ENCODE results near the gene FHOD1. TPM values are rescaled to one million over a fixed set of nuclear protein-coding genes. Genes with fewer than 3 reads are reported as not detected.

Gene FHOD1
- total and polyA plus RNA-seq, 5 experiments from 2014 or later: 1.6 to 47.3 (median 3.0) TPM

- no peaks in the 10 kb centered on the region for H3K9me3 Mint-ChIP-seq
- H3K36me3 Mint-ChIP-seq: peaks cover 4 to 14% (median 4%) of the 10 kb centered on the region in 3 donors
- H3K27ac Mint-ChIP-seq: no peak overlapping the region
- no peak for ATAC-seq
- POLR2A ChIA-PET: no interaction called here
- peaks cover 5 to 21% (median 14%) of the 10 kb centered on the region in 4 donors for H3K4me1 Mint-ChIP-seq
- DNase-seq: no peak
- no peaks in the 10 kb centered on the region for H3K27me3 Mint-ChIP-seq
- H3K4me3 Mint-ChIP-seq: peak overlapping the region in 1 of 10 donors; percentile 26
Observed at GRCh38 chr16:67282447-67282805, 35.1 kb upstream of the FHOD1 start.

GRCh38 chr16:67281536-67282446 is 34.5 kb upstream of the FHOD1 start:
- ATAC-seq: no peak
- no peaks in the 10 kb centered on the region for H3K9me3 Mint-ChIP-seq
- peak overlapping the region in 5 of 10 donors; percentile 14 to 74 (median 70) for H3K27ac Mint-ChIP-seq
- peak overlapping the region in 3 of 10 donors; percentile 18 to 70 (median 28) for H3K4me3 Mint-ChIP-seq
- peaks cover 5 to 23% (median 16%) of the 10 kb centered on the region in 4 donors for H3K4me1 Mint-ChIP-seq
- POLR2A ChIA-PET: no interaction called here
- H3K27me3 Mint-ChIP-seq: no peaks in the 10 kb centered on the region
- H3K36me3 Mint-ChIP-seq: peaks cover 4 to 12% (median 4%) of the 10 kb centered on the region in 3 donors
- no peak for DNase-seq

GRCh38 chr16:67280090-67281015 is 33.1 kb upstream of the FHOD1 start:
- H3K4me1 Mint-ChIP-seq: peaks cover 5 to 31% (median 18%) of the 10 kb centered on the region in 4 donors
- H3K27me3 Mint-ChIP-seq: no peaks in the 10 kb centered on the region
- POLR2A ChIA-PET: interaction anchor here (1.3 kb wide), 1 partner anchor 53 kb away, joined by 4 read pairs; the partner anchor contains the start of gene TMEM208
- DNase-seq (no peak), ATAC-seq (no peak)
- no peaks in the 10 kb centered on the region for H3K9me3 Mint-ChIP-seq
- peaks cover 4 to 17% (median 4%) of the 10 kb centered on the region in 3 donors for H3K36me3 Mint-ChIP-seq
- peak overlapping the region in 4 of 10 donors; percentile 13 to 66 (median 38) for H3K27ac Mint-ChIP-seq
- H3K4me3 Mint-ChIP-seq: peak overlapping the region in 8 of 10 donors; percentile 52 to 79 (median 64)

GRCh38 chr16:67279296-67280089 is 32.2 kb upstream of the FHOD1 start, which contains the start of gene PLEKHG4:
Gene PLEKHG4, plus strand, starts transcription at chr16:67279532. Its CDS starts 513 bp downstream, at chr16:67280045.
- ATAC-seq: peak; percentile 95 to 96
- POLR2A ChIA-PET: interaction anchor here (1.3 kb wide), 1 partner anchor 53 kb away, joined by 4 read pairs; the partner anchor contains the start of gene TMEM208
- no peaks in the 10 kb centered on the region for H3K9me3 Mint-ChIP-seq

GRCh38 chr16:67278773-67279295 is 31.6 kb upstream of the FHOD1 start:
- H3K4me1 Mint-ChIP-seq: peaks cover 5 to 31% (median 19%) of the 10 kb centered on the region in 4 donors
- H3K4me3 Mint-ChIP-seq: peak overlapping the region; percentile 76 to 88 (median 82)
- H3K36me3 Mint-ChIP-seq: peaks cover 4 to 18% (median 4%) of the 10 kb centered on the region in 3 donors
- no peaks in the 10 kb centered on the region for H3K27me3 Mint-ChIP-seq
- POLR2A ChIA-PET: interaction anchor here (1.0 to 1.3 kb wide), 3 partner anchors 52 to 528 kb away, joined by 3 to 6 read pairs (median 4); partner anchors contain the start of genes RANBP10, TMEM208 and TSNAXIP1
- peak in 8 of 10 donors; percentile 17 to 69 (median 42) for DNase-seq
- no peaks in the 10 kb centered on the region for H3K9me3 Mint-ChIP-seq
- H3K27ac Mint-ChIP-seq: peak overlapping the region; percentile 31 to 87 (median 64)
- peak; percentile 62 to 67 for ATAC-seq

More at GRCh38 chr16:67279296-67280089, 32.2 kb upstream of the FHOD1 start, which contains the start of gene PLEKHG4:
- Mint-ChIP-seq H3K4me1 (peaks cover 5 to 31% (median 19%) of the 10 kb centered on the region in 4 donors), H3K4me3 (peak within 1 kb of the TSS; percentile 76 to 88 (median 82)), H3K27me3 (no peaks in the 10 kb centered on the region), H3K36me3 (peaks cover 4 to 21% (median 4%) of the 10 kb centered on the region in 3 donors), H3K27ac (peak within 1 kb of the TSS; percentile 31 to 87 (median 64))
- DNase-seq: peak; percentile 69 to 85 (median 77)

GRCh38 chr16:67277999-67278772 is 30.9 kb upstream of the FHOD1 start:
- POLR2A ChIA-PET: interaction anchor here (1.0 to 1.1 kb wide), 2 partner anchors 51 to 529 kb away, joined by 3 to 6 read pairs; partner anchors contain the start of genes RANBP10, TMEM208 and TSNAXIP1

GRCh38 chr16:67277294-67277998 is 30.2 kb upstream of the FHOD1 start:
- POLR2A ChIA-PET: no interaction called here
- Mint-ChIP-seq H3K9me3 (no peaks in the 10 kb centered on the region), H3K4me1 (peaks cover 5 to 31% (median 19%) of the 10 kb centered on the region in 4 donors), H3K27ac (peak overlapping the region; percentile 4 to 82 (median 54)), H3K4me3 (peak overlapping the region in 9 of 10 donors; percentile 28 to 77 (median 56)), H3K27me3 (no peaks in the 10 kb centered on the region), H3K36me3 (peaks cover 0 to 18% (median 0%) of the 10 kb centered on the region in 3 donors)
- ATAC-seq: no peak
- no peak for DNase-seq

More at GRCh38 chr16:67277999-67278772, 30.9 kb upstream of the FHOD1 start:
- Mint-ChIP-seq H3K27ac (peak overlapping the region; percentile 31 to 87 (median 69)), H3K4me3 (peak overlapping the region; percentile 76 to 88 (median 82)), H3K27me3 (no peaks in the 10 kb centered on the region), H3K4me1 (peaks cover 5 to 31% (median 19%) of the 10 kb centered on the region in 4 donors), H3K9me3 (no peaks in the 10 kb centered on the region), H3K36me3 (peaks cover 4 to 18% (median 4%) of the 10 kb centered on the region in 3 donors)
- ATAC-seq (no peak), DNase-seq (no peak)

GRCh38 chr16:67275321-67275720 is 28.0 kb upstream of the FHOD1 start:
- H3K4me3 Mint-ChIP-seq: peak overlapping the region in 1 of 10 donors; percentile 15
- H3K36me3 Mint-ChIP-seq: peaks cover 0 to 18% (median 0%) of the 10 kb centered on the region in 3 donors
- H3K9me3 Mint-ChIP-seq: no peaks in the 10 kb centered on the region
- ATAC-seq (no peak), DNase-seq (no peak)
- POLR2A ChIA-PET: no interaction called here
- H3K27ac Mint-ChIP-seq: peak overlapping the region in 3 of 10 donors; percentile 24 to 46 (median 28)
- H3K27me3 Mint-ChIP-seq: no peaks in the 10 kb centered on the region
- H3K4me1 Mint-ChIP-seq: peaks cover 5 to 26% (median 17%) of the 10 kb centered on the region in 4 donors

GRCh38 chr16:67271446-67271845 is 24.2 kb upstream of the FHOD1 start:
- ATAC-seq: no peak
- H3K27ac Mint-ChIP-seq: no peak overlapping the region
- no peak for DNase-seq
- POLR2A ChIA-PET: interaction anchor here (0.6 kb wide), 1 partner anchor 242 kb away, joined by 3 read pairs; no protein-coding TSS in a partner anchor
- H3K27me3 Mint-ChIP-seq: no peaks in the 10 kb centered on the region
- peaks cover 0 to 6% (median 2%) of the 10 kb centered on the region in 4 donors for H3K4me1 Mint-ChIP-seq
- H3K36me3 Mint-ChIP-seq: peaks cover 0 to 11% (median 0%) of the 10 kb centered on the region in 3 donors
- H3K9me3 Mint-ChIP-seq: no peaks in the 10 kb centered on the region
- H3K4me3 Mint-ChIP-seq: no peak overlapping the region

- peaks cover 0 to 3% (median 1%) of the 10 kb centered on the region in 4 donors for H3K4me1 Mint-ChIP-seq
- no peak overlapping the region for H3K27ac Mint-ChIP-seq
- no peak overlapping the region for H3K4me3 Mint-ChIP-seq
- POLR2A ChIA-PET: interaction anchor here (0.6 kb wide), 1 partner anchor 242 kb away, joined by 3 read pairs; no protein-coding TSS in a partner anchor
- no peaks in the 10 kb centered on the region for H3K9me3 Mint-ChIP-seq
- peaks cover 0 to under 1% (median 0%) of the 10 kb centered on the region in 5 donors for H3K27me3 Mint-ChIP-seq
- ATAC-seq (no peak), DNase-seq (no peak)
- H3K36me3 Mint-ChIP-seq: peaks cover 0 to 6% (median 0%) of the 10 kb centered on the region in 3 donors
Observed at GRCh38 chr16:67270931-67271338, 23.7 kb upstream of the FHOD1 start.
